Measurements from ENCODE around the gene CAMTA1. TPM values are rescaled to one million over a fixed set of nuclear protein-coding genes. Genes with fewer than 3 reads are reported as not detected.

CAMTA1 gene
- total RNA-seq, 1 experiment from 2014 or later = 85.2 TPM

DNA sequence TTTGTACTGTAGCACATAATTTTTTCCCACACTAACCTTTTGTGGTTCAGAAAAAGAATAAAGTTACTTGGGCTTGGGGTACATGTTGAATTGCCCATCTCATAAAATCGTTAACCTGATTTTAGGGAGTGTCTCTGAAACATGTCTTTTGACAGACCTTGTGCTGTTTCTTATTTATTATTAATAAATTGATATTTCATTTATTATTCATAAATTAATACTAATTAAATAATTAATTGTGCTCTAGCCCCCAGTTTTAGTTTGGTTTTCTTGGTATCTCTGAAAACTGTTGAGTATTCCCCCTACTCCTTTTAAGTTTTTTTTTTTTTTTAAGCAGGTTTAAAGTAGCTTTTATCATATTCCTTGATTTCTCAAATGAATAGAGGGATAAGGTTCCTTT lies 27.9 kb downstream of the CAMTA1 start:
- Histone ChIP-seq H3K9me3 (ENCODE audit: low read depth, low read length, poor library complexity, severe bottlenecking) (no peaks in the 10 kb centered on the region), H3K4me3 (ENCODE audit: low read depth, low read length, poor library complexity, severe bottlenecking) (no peak overlapping the region), H3K36me3 (ENCODE audit: insufficient read depth, low read length, poor library complexity, severe bottlenecking) (no peaks in the 10 kb centered on the region), H3K27me3 (replicated peaks; ENCODE audit: insufficient read depth, low read depth, low read length, poor library complexity) (no peaks in the 10 kb centered on the region), H3K4me1 (ENCODE audit: insufficient read depth, low read length, poor library complexity, severe bottlenecking) (no peaks in the 10 kb centered on the region), H3K27ac (ENCODE audit: low read depth, low read length, poor library complexity, severe bottlenecking) (no peak overlapping the region)
- CTCF ChIA-PET = no interaction called here
- intact Hi-C loops (cut with micrococcal nuclease; ENCODE audit: unreplicated experiment) = no loop called here
- TF ChIP-seq, protein P1, sequence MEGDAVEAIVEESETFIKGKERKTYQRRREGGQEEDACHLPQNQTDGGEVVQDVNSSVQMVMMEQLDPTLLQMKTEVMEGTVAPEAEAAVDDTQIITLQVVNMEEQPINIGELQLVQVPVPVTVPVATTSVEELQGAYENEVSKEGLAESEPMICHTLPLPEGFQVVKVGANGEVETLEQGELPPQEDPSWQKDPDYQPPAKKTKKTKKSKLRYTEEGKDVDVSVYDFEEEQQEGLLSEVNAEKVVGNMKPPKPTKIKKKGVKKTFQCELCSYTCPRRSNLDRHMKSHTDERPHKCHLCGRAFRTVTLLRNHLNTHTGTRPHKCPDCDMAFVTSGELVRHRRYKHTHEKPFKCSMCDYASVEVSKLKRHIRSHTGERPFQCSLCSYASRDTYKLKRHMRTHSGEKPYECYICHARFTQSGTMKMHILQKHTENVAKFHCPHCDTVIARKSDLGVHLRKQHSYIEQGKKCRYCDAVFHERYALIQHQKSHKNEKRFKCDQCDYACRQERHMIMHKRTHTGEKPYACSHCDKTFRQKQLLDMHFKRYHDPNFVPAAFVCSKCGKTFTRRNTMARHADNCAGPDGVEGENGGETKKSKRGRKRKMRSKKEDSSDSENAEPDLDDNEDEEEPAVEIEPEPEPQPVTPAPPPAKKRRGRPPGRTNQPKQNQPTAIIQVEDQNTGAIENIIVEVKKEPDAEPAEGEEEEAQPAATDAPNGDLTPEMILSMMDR (conservative IDR thresholded peaks at IDR 0.05; ENCODE audit: low read depth, low read length) = no peak
- TF ChIP-seq EZH2 (IDR thresholded peaks at IDR 0.05; ENCODE audit: borderline replicate concordance, low read depth, low read length, poor library complexity, severe bottlenecking) = no peak
- no TSS peak for BruUV-seq (replicated peaks)
- no peak for DNase-seq (ENCODE audit: low spot score)
- POLR2A ChIA-PET (ENCODE audit: low non-redundant PET) = interaction anchor here (0.7 kb wide), 1 partner anchor 32 kb away, joined by 4 read pairs; no protein-coding TSS in a partner anchor

DNA sequence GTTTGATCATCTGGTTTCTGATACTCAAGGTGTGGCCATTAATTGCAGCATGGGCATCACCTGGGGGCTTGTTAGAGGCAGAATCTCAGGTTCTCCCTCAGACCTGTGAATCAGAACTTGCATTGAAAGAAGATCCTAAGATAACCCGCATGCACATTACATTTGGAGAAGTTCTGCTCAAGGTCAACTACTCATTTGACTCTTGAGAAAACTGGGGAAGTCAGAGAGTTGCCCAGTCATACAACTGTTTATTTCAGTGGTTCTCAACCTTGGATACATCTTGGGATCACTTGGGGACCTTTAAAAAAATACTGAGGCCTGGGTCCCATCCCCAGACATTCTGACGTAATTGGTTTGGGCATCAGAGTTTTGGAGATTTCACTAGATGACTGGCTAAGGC lies 30.5 kb downstream of the CAMTA1 start:
- BruUV-seq (replicated peaks) = no TSS peak
- DNase-seq (ENCODE audit: low spot score) = no peak

DNA sequence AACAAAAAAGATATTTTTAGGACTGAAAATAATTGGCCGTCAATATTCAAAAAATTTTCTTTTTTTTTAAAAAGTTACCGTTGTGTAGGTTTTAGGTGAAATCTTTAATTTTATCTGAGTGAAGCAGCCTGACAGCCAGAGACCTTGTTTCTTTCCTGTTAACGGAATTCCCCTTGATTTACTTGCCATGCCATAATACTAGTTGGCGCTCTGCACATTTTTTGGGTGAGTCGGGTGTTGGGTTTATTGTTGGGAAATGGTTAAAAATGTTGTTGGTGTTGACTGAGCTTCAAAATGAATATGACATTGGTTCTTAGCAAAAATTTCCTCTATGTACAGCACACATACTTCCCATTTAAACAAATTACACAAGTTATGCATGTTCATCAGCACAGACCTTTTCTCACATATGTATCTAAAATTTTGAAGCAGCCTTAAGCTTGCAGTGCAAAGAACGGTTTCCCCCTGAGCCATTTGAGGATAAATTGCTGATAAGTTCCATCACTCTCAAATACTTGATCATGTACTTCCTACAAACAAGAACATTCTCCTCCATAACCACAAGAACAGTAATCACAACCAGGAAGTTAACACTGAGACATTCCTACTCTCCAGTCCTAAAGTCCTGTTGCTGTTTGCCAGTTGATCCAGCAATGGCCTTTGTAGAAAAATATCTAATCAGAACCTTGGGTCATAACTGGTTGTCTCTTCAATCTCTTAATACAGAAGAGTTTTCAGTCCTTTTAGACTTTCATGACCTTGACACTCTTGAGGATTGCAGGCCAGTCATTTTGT lies 34.2 kb downstream of the CAMTA1 start:
- POLR2A ChIA-PET (ENCODE audit: low non-redundant PET) = no interaction called here
- Histone ChIP-seq H3K4me1 (ENCODE audit: insufficient read depth, low read length, poor library complexity, severe bottlenecking) (peaks cover 17% of the 10 kb centered on the region), H3K36me3 (ENCODE audit: insufficient read depth, low read length, poor library complexity, severe bottlenecking) (no peaks in the 10 kb centered on the region), H3K4me3 (ENCODE audit: low read depth, low read length, poor library complexity, severe bottlenecking) (no peak overlapping the region), H3K27ac (ENCODE audit: low read depth, low read length, poor library complexity, severe bottlenecking) (no peak overlapping the region), H3K27me3 (replicated peaks; ENCODE audit: insufficient read depth, low read depth, low read length, poor library complexity) (no peaks in the 10 kb centered on the region), H3K9me3 (ENCODE audit: low read depth, low read length, poor library complexity, severe bottlenecking) (no peaks in the 10 kb centered on the region)
- no TSS peak for BruUV-seq (replicated peaks)
- CTCF ChIA-PET = no interaction called here
- no peak for TF ChIP-seq EZH2 (IDR thresholded peaks at IDR 0.05; ENCODE audit: borderline replicate concordance, low read depth, low read length, poor library complexity, severe bottlenecking)
- TF ChIP-seq, protein P1 (conservative IDR thresholded peaks at IDR 0.05; ENCODE audit: low read depth, low read length) = no peak
- DNase-seq (ENCODE audit: low spot score) = no peak
- intact Hi-C loops (cut with micrococcal nuclease; ENCODE audit: unreplicated experiment) = no loop called here

More for the DNA sequence above, 30.5 kb downstream of the CAMTA1 start:
- intact Hi-C loops (cut with micrococcal nuclease; ENCODE audit: unreplicated experiment) = no loop called here
- Histone ChIP-seq H3K27ac (ENCODE audit: low read depth, low read length, poor library complexity, severe bottlenecking) (no peak overlapping the region), H3K36me3 (ENCODE audit: insufficient read depth, low read length, poor library complexity, severe bottlenecking) (no peaks in the 10 kb centered on the region), H3K27me3 (replicated peaks; ENCODE audit: insufficient read depth, low read depth, low read length, poor library complexity) (no peaks in the 10 kb centered on the region), H3K9me3 (ENCODE audit: low read depth, low read length, poor library complexity, severe bottlenecking) (no peaks in the 10 kb centered on the region), H3K4me1 (ENCODE audit: insufficient read depth, low read length, poor library complexity, severe bottlenecking) (no peaks in the 10 kb centered on the region), H3K4me3 (ENCODE audit: low read depth, low read length, poor library complexity, severe bottlenecking) (no peak overlapping the region)
- CTCF ChIA-PET = no interaction called here
- no peak for TF ChIP-seq EZH2 (IDR thresholded peaks at IDR 0.05; ENCODE audit: borderline replicate concordance, low read depth, low read length, poor library complexity, severe bottlenecking)
- TF ChIP-seq, protein P1 (conservative IDR thresholded peaks at IDR 0.05; ENCODE audit: low read depth, low read length) = no peak
- POLR2A ChIA-PET (ENCODE audit: low non-redundant PET) = no interaction called here

Data from A673 (cell line).